GM19023 (cell line): ENCODE measurements around the gene EIF4E1B.

Experiments used
- ATAC-seq: cut with Tn5 transposase; IDR thresholded peaks from one replicate; pipeline ENCODE4 v1.9.1; 2021; ENCODE audit warnings: mild to moderate bottlenecking, moderate library complexity; ENCODE audit not compliant: unreplicated experiment

Gene EIF4E1B

GRCh38 chr5:176625966-176626875, 4.3 kb upstream of the EIF4E1B start:
- ATAC-seq, result no peak

- no peak for ATAC-seq
Measured at GRCh38 chr5:176626876-176627236, 3.6 kb upstream of the EIF4E1B start.

GRCh38 chr5:176627582-176627981, 2.9 kb upstream of the EIF4E1B start:
- ATAC-seq, result no peak

- no peak for ATAC-seq
Measured at GRCh38 chr5:176628406-176629228, 1.9 kb upstream of the EIF4E1B start.

- no peak for ATAC-seq
Measured at GRCh38 chr5:176629317-176629852, 1.1 kb upstream of the EIF4E1B start.

- no peak for ATAC-seq
Measured at GRCh38 chr5:176630681-176631222, 277 bp downstream of the EIF4E1B start.

GRCh38 chr5:176631383-176632200, 1.1 kb downstream of the EIF4E1B start:
- no peak for ATAC-seq

GRCh38 chr5:176632745-176633144, 2.3 kb downstream of the EIF4E1B start:
- no peak for ATAC-seq

GRCh38 chr5:176633598-176633997, 3.1 kb downstream of the EIF4E1B start:
- ATAC-seq, result no peak

- ATAC-seq, result no peak
Measured at GRCh38 chr5:176636426-176636825, 6.0 kb downstream of the EIF4E1B start.

- no peak for ATAC-seq
Measured at GRCh38 chr5:176637556-176637955, 7.1 kb downstream of the EIF4E1B start.

GRCh38 chr5:176638437-176638836, 8.0 kb downstream of the EIF4E1B start:
- no peak for ATAC-seq

GRCh38 chr5:176639208-176639607, 8.7 kb downstream of the EIF4E1B start:
- ATAC-seq, result no peak

GRCh38 chr5:176639981-176640380, 9.5 kb downstream of the EIF4E1B start:
- no peak for ATAC-seq

- no peak for ATAC-seq
Measured at GRCh38 chr5:176640616-176641015, 10.1 kb downstream of the EIF4E1B start.

- no peak for ATAC-seq
Measured at GRCh38 chr5:176642675-176643490, 12.4 kb downstream of the EIF4E1B start.

GRCh38 chr5:176643491-176644219, 13.2 kb downstream of the EIF4E1B start:
- no peak for ATAC-seq

- ATAC-seq, result no peak
Measured at GRCh38 chr5:176644294-176644693, 13.8 kb downstream of the EIF4E1B start.
